ENCODE measurements around the gene HYAL2.

Gene HYAL2

DNA sequence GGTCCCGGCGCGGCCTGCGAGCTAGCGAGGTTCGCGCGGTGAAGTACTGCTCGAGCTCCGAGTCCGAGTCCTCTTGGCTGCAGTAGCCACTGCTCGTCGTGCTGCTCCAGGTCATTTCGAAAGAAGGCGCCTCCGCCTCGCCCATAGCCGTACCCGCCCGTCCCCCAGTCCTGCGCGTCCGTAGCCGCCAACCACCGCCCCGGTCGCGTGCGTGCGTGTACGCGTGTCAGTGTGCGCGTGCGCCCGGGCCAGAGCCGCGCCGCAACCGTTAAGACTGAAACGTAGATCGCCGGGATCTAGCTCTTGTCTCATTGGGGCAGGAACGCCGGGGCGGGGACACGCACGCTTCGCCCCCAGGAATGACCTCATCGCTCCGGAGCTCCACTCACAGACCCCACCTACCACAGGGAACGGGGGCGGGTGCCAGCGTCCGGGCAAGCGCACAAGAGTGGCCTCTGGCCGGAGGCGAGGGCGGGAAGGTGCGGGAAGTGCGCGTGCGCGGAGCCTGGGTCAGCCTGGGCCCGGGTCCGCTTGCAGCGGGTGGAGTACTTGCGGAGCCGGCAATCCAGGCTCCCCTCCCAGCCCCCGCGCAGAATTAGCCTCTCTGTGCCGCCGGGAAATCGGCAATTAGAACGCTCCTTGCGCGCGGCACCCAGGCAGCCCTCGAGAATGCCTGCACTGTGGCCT lies 14.8 kb upstream of the HYAL2 start:
- peaks cover 10% of the 10 kb centered on the region for H3K4me1 ChIP-seq (ENCODE audit: insufficient read depth, insufficient read length)
- peak; percentile 99 for DNase-seq (ENCODE audit: low read depth, low spot score)

GRCh38 chr3:50336452-50337174 lies 14.1 kb upstream of the HYAL2 start:
- Histone ChIP-seq H3K27me3 (ENCODE audit: insufficient read depth, insufficient read length) (peaks cover 9% of the 10 kb centered on the region), H3K36me3 (ENCODE audit: insufficient read depth, insufficient read length, low read length) (peaks cover 48% of the 10 kb centered on the region), H3K4me1 (ENCODE audit: insufficient read depth, insufficient read length) (peaks cover 8% of the 10 kb centered on the region), H3K9me3 (ENCODE audit: insufficient read depth, low read length) (no peaks in the 10 kb centered on the region), H3K4me3 (ENCODE audit: insufficient read length, low read depth) (peak overlapping the region; percentile 96), H3K9ac (ENCODE audit: insufficient read length, low read depth) (peak overlapping the region; percentile 98)
- no peak for DNase-seq (ENCODE audit: low read depth, low spot score)
- no peak for TF ChIP-seq SUZ12 (IDR thresholded peaks at IDR 0.05; ENCODE audit: extremely low read depth, insufficient read depth, insufficient read length)
- TF ChIP-seq YY1 (IDR thresholded peaks at IDR 0.05; ENCODE audit: insufficient read depth, insufficient read length), result no peak
- no peak for TF ChIP-seq ZNF274 (IDR thresholded peaks at IDR 0.05; ENCODE audit: low read depth, low read length)

More for the DNA sequence above, 14.8 kb upstream of the HYAL2 start:
- Histone ChIP-seq H3K27me3 (ENCODE audit: insufficient read depth, insufficient read length) (peaks cover 11% of the 10 kb centered on the region), H3K9ac (ENCODE audit: insufficient read length, low read depth) (peak overlapping the region; percentile 98), H3K9me3 (ENCODE audit: insufficient read depth, low read length) (no peaks in the 10 kb centered on the region), H3K4me3 (ENCODE audit: insufficient read length, low read depth) (peak overlapping the region; percentile 96), H3K36me3 (ENCODE audit: insufficient read depth, insufficient read length, low read length) (peaks cover 41% of the 10 kb centered on the region)
- TF ChIP-seq SUZ12 (IDR thresholded peaks at IDR 0.05; ENCODE audit: extremely low read depth, insufficient read depth, insufficient read length) (no peak), YY1 (IDR thresholded peaks at IDR 0.05; ENCODE audit: insufficient read depth, insufficient read length) (no peak), ZNF274 (IDR thresholded peaks at IDR 0.05; ENCODE audit: low read depth, low read length) (no peak)

- H3K4me3 ChIP-seq (ENCODE audit: insufficient read length, low read depth), result no peak overlapping the region
- TF ChIP-seq YY1 (IDR thresholded peaks at IDR 0.05; ENCODE audit: insufficient read depth, insufficient read length) (no peak), ZNF274 (IDR thresholded peaks at IDR 0.05; ENCODE audit: low read depth, low read length) (no peak), SUZ12 (IDR thresholded peaks at IDR 0.05; ENCODE audit: extremely low read depth, insufficient read depth, insufficient read length) (no peak)
- peaks cover 69% of the 10 kb centered on the region for H3K36me3 ChIP-seq (ENCODE audit: insufficient read depth, insufficient read length, low read length)
- H3K27me3 ChIP-seq (ENCODE audit: insufficient read depth, insufficient read length), result no peaks in the 10 kb centered on the region
- no peak for DNase-seq (ENCODE audit: low read depth, low spot score)
- H3K9ac ChIP-seq (ENCODE audit: insufficient read length, low read depth), result peak overlapping the region; percentile 57
- H3K9me3 ChIP-seq (ENCODE audit: insufficient read depth, low read length), result no peaks in the 10 kb centered on the region
- H3K4me1 ChIP-seq (ENCODE audit: insufficient read depth, insufficient read length), result peaks cover 4% of the 10 kb centered on the region
Observed at GRCh38 chr3:50334339-50335075, 12.0 kb upstream of the HYAL2 start.

DNA sequence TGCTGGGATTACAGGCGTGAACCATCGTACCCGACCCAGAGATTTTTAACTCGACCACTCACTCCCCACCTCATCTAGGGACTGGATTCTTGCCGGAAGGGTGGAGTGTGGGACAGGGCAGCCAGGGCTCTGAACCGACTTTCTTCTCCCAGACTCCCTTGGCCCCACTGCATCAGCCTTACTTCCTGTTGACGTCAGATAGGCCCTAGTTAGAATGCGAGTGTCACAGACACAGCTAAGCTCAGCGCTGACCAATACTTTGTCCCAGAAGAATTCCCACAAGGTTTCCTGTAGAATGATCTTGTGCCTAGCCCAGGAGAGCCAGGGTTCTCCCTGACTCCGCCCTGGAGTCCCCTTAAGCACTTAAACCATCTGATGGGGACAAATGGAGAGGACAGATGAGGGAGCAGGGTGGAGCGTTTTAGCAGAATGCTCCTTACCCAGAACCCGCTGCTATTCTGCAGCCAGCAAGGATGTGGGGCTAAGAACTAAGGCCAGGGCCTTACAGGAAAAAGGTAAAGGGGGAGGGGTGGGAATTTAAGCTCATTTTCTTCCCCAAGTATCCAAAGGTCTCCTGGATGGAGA lies 11.3 kb upstream of the HYAL2 start:
- H3K27me3 ChIP-seq (ENCODE audit: insufficient read depth, insufficient read length), result no peaks in the 10 kb centered on the region
- peaks cover 75% of the 10 kb centered on the region for H3K36me3 ChIP-seq (ENCODE audit: insufficient read depth, insufficient read length, low read length)
- no peak overlapping the region for H3K9ac ChIP-seq (ENCODE audit: insufficient read length, low read depth)
- no peak for DNase-seq (ENCODE audit: low read depth, low spot score)
- no peak overlapping the region for H3K4me3 ChIP-seq (ENCODE audit: insufficient read length, low read depth)
- H3K9me3 ChIP-seq (ENCODE audit: insufficient read depth, low read length), result no peaks in the 10 kb centered on the region
- TF ChIP-seq SUZ12 (IDR thresholded peaks at IDR 0.05; ENCODE audit: extremely low read depth, insufficient read depth, insufficient read length) (no peak), YY1 (IDR thresholded peaks at IDR 0.05; ENCODE audit: insufficient read depth, insufficient read length) (no peak)
- peaks cover 4% of the 10 kb centered on the region for H3K4me1 ChIP-seq (ENCODE audit: insufficient read depth, insufficient read length)

GRCh38 chr3:50331364-50331907 lies 8.9 kb upstream of the HYAL2 start:
- Histone ChIP-seq H3K9me3 (ENCODE audit: insufficient read depth, low read length) (no peaks in the 10 kb centered on the region), H3K36me3 (ENCODE audit: insufficient read depth, insufficient read length, low read length) (peaks cover 80% of the 10 kb centered on the region), H3K9ac (ENCODE audit: insufficient read length, low read depth) (no peak overlapping the region), H3K4me1 (ENCODE audit: insufficient read depth, insufficient read length) (no peaks in the 10 kb centered on the region), H3K4me3 (ENCODE audit: insufficient read length, low read depth) (no peak overlapping the region), H3K27me3 (ENCODE audit: insufficient read depth, insufficient read length) (no peaks in the 10 kb centered on the region)
- TF ChIP-seq ZNF274 (IDR thresholded peaks at IDR 0.05; ENCODE audit: low read depth, low read length), result no peak
- no peak for TF ChIP-seq SUZ12 (IDR thresholded peaks at IDR 0.05; ENCODE audit: extremely low read depth, insufficient read depth, insufficient read length)
- TF ChIP-seq YY1 (IDR thresholded peaks at IDR 0.05; ENCODE audit: insufficient read depth, insufficient read length), result no peak
- no peak for DNase-seq (ENCODE audit: low read depth, low spot score)

DNA sequence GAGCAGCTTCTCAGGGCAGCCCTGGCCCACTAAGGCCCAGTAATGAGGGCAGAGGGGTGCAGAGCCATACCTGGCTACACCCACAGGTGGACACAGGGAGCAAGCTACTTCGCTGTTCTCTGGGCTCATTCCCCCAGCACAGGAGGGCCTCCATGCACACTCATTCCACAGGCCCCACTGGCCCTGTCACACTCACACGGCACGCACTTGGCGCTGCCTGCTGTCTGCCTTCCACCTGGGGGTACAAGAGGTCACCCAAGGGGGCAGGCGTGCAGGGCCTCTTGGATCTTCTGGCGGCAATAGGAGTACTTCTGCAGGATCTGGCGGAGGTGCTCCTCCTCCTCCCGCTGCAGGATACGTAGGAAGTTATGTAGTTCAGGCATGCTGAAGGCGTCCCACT lies 7.8 kb upstream of the HYAL2 start:
- Histone ChIP-seq H3K9me3 (ENCODE audit: insufficient read depth, low read length) (no peaks in the 10 kb centered on the region), H3K36me3 (ENCODE audit: insufficient read depth, insufficient read length, low read length) (peaks cover 80% of the 10 kb centered on the region), H3K4me1 (ENCODE audit: insufficient read depth, insufficient read length) (no peaks in the 10 kb centered on the region), H3K27me3 (ENCODE audit: insufficient read depth, insufficient read length) (no peaks in the 10 kb centered on the region), H3K4me3 (ENCODE audit: insufficient read length, low read depth) (no peak overlapping the region), H3K9ac (ENCODE audit: insufficient read length, low read depth) (no peak overlapping the region)
- no peak for TF ChIP-seq ZNF274 (IDR thresholded peaks at IDR 0.05; ENCODE audit: low read depth, low read length)
- no peak for TF ChIP-seq SUZ12 (IDR thresholded peaks at IDR 0.05; ENCODE audit: extremely low read depth, insufficient read depth, insufficient read length)
- no peak for TF ChIP-seq YY1 (IDR thresholded peaks at IDR 0.05; ENCODE audit: insufficient read depth, insufficient read length)
- no peak for DNase-seq (ENCODE audit: low read depth, low spot score)
